Activated CD4-positive, alpha-beta T cell treated with anti-CD3 and anti-CD28 coated beads, Interleukin-2, amount 50 U/mL, for 16 hours (primary cell): ENCODE results near the gene FHOD3.

ENCODE experiments used
- DNase-seq: peaks from one replicate; pipeline ENCODE4 v3.0.0-alpha.2; 2020

FHOD3 gene

DNA sequence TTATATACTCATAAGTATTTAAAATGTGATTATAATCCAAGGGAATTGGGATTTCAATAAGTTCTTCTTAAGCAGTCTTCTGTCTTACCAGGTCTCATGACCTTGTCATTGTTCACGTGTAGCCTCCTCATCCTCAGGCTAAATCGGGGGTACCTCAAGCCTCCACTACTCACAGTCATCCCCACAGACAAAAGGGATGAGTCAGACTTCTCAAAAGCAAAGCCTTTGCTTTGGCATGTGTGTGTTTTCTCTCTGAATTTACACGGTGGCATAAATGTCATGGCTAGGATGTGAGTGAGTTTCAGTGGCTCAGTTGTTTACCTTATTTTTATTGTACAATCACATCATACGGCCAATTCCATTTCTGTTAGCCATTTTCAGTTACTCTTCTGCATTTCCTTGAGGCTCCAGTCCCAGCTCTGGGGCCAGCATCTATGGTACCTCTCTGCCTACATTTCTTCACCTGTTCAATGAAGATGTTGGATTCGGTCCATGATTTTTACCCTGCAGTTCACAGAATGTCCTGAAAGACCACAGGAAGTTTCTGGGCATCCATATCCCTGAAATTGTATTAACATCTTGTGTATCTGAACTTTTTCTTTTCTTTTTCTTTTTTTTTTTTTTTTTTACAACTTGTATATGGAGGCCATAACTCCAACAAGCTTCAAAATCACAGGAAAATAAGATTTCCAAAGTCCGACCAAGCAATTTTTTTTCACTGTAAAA is 195.3 kb downstream of the FHOD3 start:
- DNase-seq = no peak

GRCh38 chr18:36493349-36494159 is 196.0 kb downstream of the FHOD3 start:
- no peak for DNase-seq

- DNase-seq = no peak
Measured at GRCh38 chr18:36494160-36494437, 196.6 kb downstream of the FHOD3 start.

- DNase-seq = no peak
Measured at GRCh38 chr18:36496022-36496421, 198.5 kb downstream of the FHOD3 start.

- no peak for DNase-seq
Measured at GRCh38 chr18:36499938-36500337, 202.4 kb downstream of the FHOD3 start.

GRCh38 chr18:36501100-36501499 is 203.6 kb downstream of the FHOD3 start:
- no peak for DNase-seq

GRCh38 chr18:36503477-36503876 is 206.0 kb downstream of the FHOD3 start:
- no peak for DNase-seq

- no peak for DNase-seq
Measured at GRCh38 chr18:36504928-36505327, 207.4 kb downstream of the FHOD3 start.

GRCh38 chr18:36505665-36506064 is 208.2 kb downstream of the FHOD3 start:
- DNase-seq = no peak

DNA sequence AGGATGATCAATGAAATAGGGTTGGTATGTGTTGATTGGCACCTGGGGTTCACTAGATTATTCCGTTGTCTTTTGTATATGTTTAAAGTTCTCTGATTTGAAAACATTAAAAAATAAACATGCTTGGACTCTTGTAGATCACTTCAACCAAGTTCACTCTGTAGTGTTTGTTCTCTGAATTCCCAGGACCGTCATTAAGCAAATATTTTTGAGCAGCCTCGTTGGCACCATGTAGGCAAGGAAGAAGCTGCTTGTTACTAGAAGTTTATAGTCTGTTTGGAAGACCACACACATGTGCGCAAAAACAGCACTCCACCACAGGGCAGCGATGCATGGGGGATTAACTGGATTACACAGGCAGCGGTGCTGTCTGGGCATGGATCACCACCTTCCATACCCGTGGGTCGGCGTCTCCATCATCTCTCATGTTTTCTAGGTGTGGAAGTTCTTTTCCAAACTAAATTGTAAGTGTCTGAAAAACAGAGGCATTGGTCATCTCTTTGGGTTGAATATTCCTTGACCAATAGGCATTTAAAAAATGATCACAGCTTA is 212.2 kb downstream of the FHOD3 start:
- DNase-seq = no peak

DNA sequence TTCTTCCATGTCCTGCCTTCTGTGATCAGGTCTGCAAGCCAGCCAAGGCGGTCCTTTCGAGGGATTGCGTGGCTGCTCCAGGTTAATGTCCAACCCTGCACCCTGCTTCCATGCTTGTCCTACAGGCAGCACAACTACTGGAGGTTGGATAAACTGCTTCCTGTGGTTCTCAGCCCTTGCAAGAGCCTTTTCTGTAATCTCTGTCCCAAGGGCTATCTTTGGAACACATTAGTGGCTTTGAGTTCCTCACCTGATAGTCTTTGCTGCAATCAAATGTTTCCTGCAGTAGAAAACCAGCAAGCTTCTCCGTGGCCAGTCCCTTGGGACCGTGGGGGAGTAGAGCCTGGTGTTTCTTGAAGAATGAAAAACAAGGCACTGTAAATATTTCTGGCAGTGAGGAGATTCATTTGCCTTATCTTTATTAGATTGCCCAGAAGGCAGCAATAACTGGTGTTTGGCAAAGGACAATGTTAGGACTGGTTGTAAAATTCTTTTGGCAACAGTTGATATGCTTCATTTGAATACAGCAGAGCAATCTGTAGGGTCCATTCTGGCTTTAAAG is 214.4 kb downstream of the FHOD3 start:
- DNase-seq = no peak

DNA sequence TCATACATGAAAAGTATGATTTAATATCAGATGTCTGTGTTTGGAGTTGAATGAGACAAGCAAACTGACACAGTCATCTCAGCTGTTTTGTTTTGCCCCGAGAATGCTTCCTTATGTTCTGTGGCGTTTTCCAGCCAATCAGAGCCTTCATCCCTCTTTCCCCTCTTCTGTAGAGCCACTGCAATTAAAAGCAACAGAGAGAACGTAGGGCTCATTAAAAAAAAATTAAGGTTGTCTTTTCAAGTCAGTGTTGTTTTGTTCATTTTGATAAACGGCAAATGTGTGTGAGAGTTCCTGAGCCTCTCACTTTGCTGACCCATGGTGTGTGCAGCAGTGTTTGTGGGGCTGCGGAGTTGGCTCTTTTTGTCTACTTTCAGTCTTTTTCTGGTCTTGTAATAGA is 216.0 kb downstream of the FHOD3 start:
- DNase-seq = no peak

DNA sequence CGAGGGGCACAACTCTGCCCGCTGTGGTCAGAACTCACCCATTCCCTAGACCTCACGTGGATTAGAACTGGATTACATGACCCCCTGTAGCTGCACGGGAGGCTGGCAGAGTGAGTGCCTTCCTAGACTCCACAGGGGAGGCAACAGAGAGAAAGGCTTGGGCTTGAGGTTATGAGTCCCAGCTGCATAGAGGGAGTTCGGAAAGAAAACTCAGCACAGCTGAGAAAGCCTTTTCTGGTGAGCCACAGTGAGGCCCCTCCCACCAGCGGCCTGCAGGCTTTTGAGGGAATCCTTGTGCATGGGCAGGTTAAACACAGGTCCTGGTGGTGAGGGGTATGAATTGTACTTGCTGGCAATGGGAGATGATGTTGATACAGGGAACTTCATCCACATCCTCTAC is 217.3 kb downstream of the FHOD3 start:
- no peak for DNase-seq

GRCh38 chr18:36516258-36516657 is 218.7 kb downstream of the FHOD3 start:
- DNase-seq = no peak

- DNase-seq = no peak
Measured at GRCh38 chr18:36516726-36517125, 219.2 kb downstream of the FHOD3 start.

GRCh38 chr18:36518839-36519238 is 221.3 kb downstream of the FHOD3 start:
- DNase-seq = no peak

- DNase-seq = no peak
Measured at GRCh38 chr18:36519358-36519757, 221.8 kb downstream of the FHOD3 start.

GRCh38 chr18:36522509-36522908 is 225.0 kb downstream of the FHOD3 start:
- no peak for DNase-seq

DNA sequence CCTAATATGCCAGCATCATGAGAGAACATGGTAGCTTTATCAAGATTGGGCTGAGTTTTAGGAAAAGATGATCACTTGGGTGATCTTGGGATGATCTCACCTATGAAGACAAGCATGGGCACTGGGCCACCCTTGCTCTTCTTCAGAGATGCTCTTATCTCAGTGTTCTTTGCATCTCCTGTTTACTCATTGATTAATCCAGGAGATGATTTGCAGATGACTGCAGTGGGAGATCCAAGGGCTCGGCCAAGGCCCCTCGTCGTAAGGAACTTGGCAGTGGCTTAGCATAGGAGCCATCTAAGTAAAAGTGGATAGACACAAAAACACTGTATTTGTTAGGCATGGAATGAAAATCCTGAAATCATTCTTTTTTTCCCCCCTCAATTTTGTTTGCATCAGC is 228.4 kb downstream of the FHOD3 start:
- DNase-seq = no peak

DNA sequence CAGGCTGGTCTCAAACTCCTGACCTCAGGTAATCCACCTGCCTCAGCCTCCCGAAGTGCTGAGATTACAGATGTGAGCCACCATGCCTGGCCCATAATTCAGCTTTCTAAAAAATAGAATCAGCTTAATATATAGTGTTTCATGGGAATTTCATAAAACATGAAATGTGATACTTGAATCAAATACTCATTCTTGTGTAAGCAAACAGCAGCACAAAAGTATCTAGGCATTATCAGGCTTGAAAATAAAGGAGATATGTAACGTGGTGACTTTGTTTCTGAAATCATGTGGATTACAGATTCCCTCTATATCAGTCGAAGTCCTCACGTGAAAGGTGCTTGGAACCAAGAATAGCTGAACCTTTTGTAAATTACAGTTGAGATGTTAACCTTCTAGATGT is 229.1 kb downstream of the FHOD3 start:
- no peak for DNase-seq

- no peak for DNase-seq
Measured at GRCh38 chr18:36527051-36527450, 229.5 kb downstream of the FHOD3 start.

GRCh38 chr18:36527740-36528455 is 230.4 kb downstream of the FHOD3 start:
- DNase-seq = no peak

DNA sequence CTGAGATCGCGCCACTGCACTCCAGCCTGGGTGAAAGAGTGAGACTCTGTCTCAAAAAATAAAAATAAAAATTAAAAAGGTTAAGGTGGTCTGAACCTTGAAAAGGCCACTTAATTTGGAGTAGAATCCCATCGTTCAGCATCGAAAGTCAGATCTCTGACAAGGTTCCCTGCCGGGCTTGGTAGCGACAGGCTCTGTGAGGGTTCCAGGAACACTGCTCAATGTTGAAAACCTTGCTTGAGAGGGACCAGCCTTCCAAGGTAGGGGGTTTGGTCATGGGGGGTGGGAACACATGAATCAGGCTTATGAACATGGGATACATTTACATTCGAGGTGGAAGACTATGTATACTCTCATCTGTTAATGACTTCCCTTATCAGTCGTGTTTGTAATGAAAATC is 232.2 kb downstream of the FHOD3 start:
- DNase-seq = no peak
